CD4-positive, CD25-positive, alpha-beta regulatory T cell (primary cell): ENCODE data around the gene KPNA6. TPM values are rescaled to one million over a fixed set of nuclear protein-coding genes. Genes with fewer than 3 reads are reported as not detected.
A peak's percentile ranks its signal among the peaks of the same experiment; 100 is the strongest.

Source experiments
- ATAC-seq, 2 donors: fragments of 150-1000 bp; cut with Tn5 transposase; one replicate each; pipeline ENCODE4 v1.10.0; 2021; ENCODE audit warnings: low read depth in 2 of 2, moderate number of reproducible peaks in 2 of 2, moderate library complexity in 1 of 2
- DNase-seq, 3 donors: peaks; one replicate each; pipeline versions ENCODE4 v3.0.0 to v3.0.0-alpha.2; 2012 to 2022; ENCODE audit warnings: mixed read lengths in 1 of 3
- H3K27ac ChIP-seq: one replicate; pipeline ENCODE4 v1.7.0; 2013; ENCODE audit warnings: mild to moderate bottlenecking, low read length; ENCODE audit not compliant: insufficient read depth, poor library complexity, severe bottlenecking
- H3K27me3 ChIP-seq: one replicate; pipeline ENCODE4 v1.7.0; 2013; ENCODE audit warnings: low read length; ENCODE audit not compliant: control insufficient read depth, insufficient read depth
- H3K36me3 ChIP-seq: one replicate; pipeline ENCODE4 v1.7.0; 2013; ENCODE audit warnings: mild to moderate bottlenecking, low read length, moderate library complexity; ENCODE audit not compliant: control insufficient read depth, insufficient read depth
- H3K4me1 ChIP-seq: 2 replicates; pipeline ENCODE4 v1.7.0; 2013; ENCODE audit warnings: mild to moderate bottlenecking, low read length; ENCODE audit not compliant: insufficient read depth, control insufficient read depth, poor library complexity, severe bottlenecking
- H3K4me3 ChIP-seq: one replicate; pipeline ENCODE4 v1.7.0; 2013; ENCODE audit warnings: low read depth, mild to moderate bottlenecking, low read length, moderate library complexity
- H3K9me3 ChIP-seq, 2 experiments: 1 replicate in 1 of 2; 2 replicates in 1 of 2; pipeline ENCODE4 v1.7.0; 2013; ENCODE audit warnings: low read length in 2 of 2, mild to moderate bottlenecking in 1 of 2, moderate library complexity in 1 of 2; ENCODE audit not compliant: control insufficient read depth in 2 of 2
- H3K27ac Mint-ChIP-seq, 3 donors: one replicate each; pipeline ENCODE4 v1.8.0; 2020 to 2022; ENCODE audit warnings: mild to moderate bottlenecking in 3 of 3, mixed read lengths in 3 of 3, moderate library complexity in 2 of 3
- H3K27me3 Mint-ChIP-seq: one replicate; pipeline ENCODE4 v1.8.0; 2022; ENCODE audit warnings: mild to moderate bottlenecking, mixed read lengths
- H3K36me3 Mint-ChIP-seq: one replicate; pipeline ENCODE4 v1.8.0; 2020; ENCODE audit warnings: mixed read lengths
- H3K4me1 Mint-ChIP-seq, 4 donors: one replicate each; pipeline ENCODE4 v1.8.0; 2020 to 2022; ENCODE audit warnings: mixed read lengths in 4 of 4, mild to moderate bottlenecking in 1 of 4
- H3K4me3 Mint-ChIP-seq, 4 donors: one replicate each; pipeline ENCODE4 v1.8.0; 2020 to 2022; ENCODE audit warnings: mild to moderate bottlenecking in 4 of 4, mixed read lengths in 4 of 4, moderate library complexity in 3 of 4
- H3K9me3 Mint-ChIP-seq, 7 donors: one replicate each; pipeline ENCODE4 v1.8.0; 2020 to 2022; ENCODE audit warnings: mixed read lengths in 7 of 7, mild to moderate bottlenecking in 3 of 7, moderate library complexity in 2 of 7
- polyA plus RNA-seq, 4 donors: library from polyadenylated mRNA; unstranded; fragments of 300-500 nt; fragmentation: Illumina TruSeq; gene quantifications; one replicate each; pipeline ENCODE4 v1.2.3, GENCODE V29; 2021
- total RNA-seq: library from RNA; stranded (reverse); gene quantifications from one replicate; pipeline ENCODE4 v1.2.3, GENCODE V29; 2022

KPNA6 gene
- total and polyA plus RNA-seq, 5 donors from 2014 or later = 22.7 to 56.1 (median 28.6) TPM

DNA sequence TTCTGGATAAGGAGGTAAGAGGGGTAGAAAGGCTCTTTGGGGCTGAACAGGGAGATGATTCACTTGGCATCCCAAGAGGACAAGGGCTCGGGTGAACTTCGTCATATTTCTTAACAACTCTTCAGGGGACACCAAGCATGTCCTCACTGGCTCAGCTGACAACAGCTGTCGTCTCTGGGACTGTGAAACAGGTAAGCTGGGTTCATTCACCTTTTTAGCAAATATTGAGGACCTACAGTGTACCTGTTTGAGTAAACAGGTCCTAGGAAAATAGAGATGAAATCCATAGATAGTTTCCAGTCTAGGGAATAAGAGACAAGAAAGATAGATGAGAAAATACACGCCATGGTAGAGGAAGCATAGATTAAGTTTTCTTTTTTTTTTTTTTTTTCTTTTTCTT lies 116.4 kb downstream of the KPNA6 start:
- H3K4me1 Mint-ChIP-seq = peaks cover 10 to 59% (median 30%) of the 10 kb centered on the region in 4 donors
- H3K27me3 Mint-ChIP-seq = no peaks in the 10 kb centered on the region
- H3K36me3 Mint-ChIP-seq = peaks cover 38% of the 10 kb centered on the region
- peak overlapping the region; percentile 75 to 100 (median 88) for H3K4me3 Mint-ChIP-seq
- Histone ChIP-seq H3K27me3 (no peaks in the 10 kb centered on the region), H3K36me3 (peaks cover 45% of the 10 kb centered on the region), H3K4me3 (no peak overlapping the region), H3K4me1 (peaks cover 33% of the 10 kb centered on the region), H3K27ac (no peak overlapping the region), H3K9me3 (no peaks in the 10 kb centered on the region)
- no peak for ATAC-seq
- H3K27ac Mint-ChIP-seq = peak overlapping the region; percentile 80 to 99 (median 90)
- H3K9me3 Mint-ChIP-seq = no peaks in the 10 kb centered on the region
- DNase-seq = no peak

Other genes with a start within 250 kb of the KPNA6 start
- gene PTP4A2, start 169.7 kb upstream of the KPNA6 start, total RNA-seq = 364 TPM
- 100 to 1,000 TPM; 288 to 597 (median 387) TPM for gene PTP4A2, start 169.7 kb upstream of the KPNA6 start, polyA plus RNA-seq
- gene KHDRBS1, start 94.2 kb upstream of the KPNA6 start, total RNA-seq = 100 TPM
- gene KHDRBS1, start 94.2 kb upstream of the KPNA6 start, polyA plus RNA-seq = 100 to 1,000 TPM in 1 of 4 donors, 10 to 100 TPM in 3; 97.1 to 117 (median 99.4) TPM
- gene TMEM39B, start 35.1 kb upstream of the KPNA6 start, total RNA-seq = 13.1 TPM
- 1 to 10 TPM; 2.3 to 3.6 (median 2.6) TPM for gene TMEM39B, start 35.1 kb upstream of the KPNA6 start, polyA plus RNA-seq
- gene TXLNA, start 71.6 kb downstream of the KPNA6 start, total RNA-seq = 30.9 TPM
- gene TXLNA, start 71.6 kb downstream of the KPNA6 start, polyA plus RNA-seq = 10 to 100 TPM; 22.4 to 30.0 (median 24.0) TPM
- 10.3 TPM for gene CCDC28B, start 92.5 kb downstream of the KPNA6 start, total RNA-seq
- gene CCDC28B, start 92.5 kb downstream of the KPNA6 start, polyA plus RNA-seq = 10 to 100 TPM; 12.0 to 15.5 (median 14.1) TPM
- gene IQCC, start 97.6 kb downstream of the KPNA6 start, total RNA-seq = 2.7 TPM
- 1 to 10 TPM in 3 of 4 donors, under 1 TPM in 1; 0.68 to 1.8 (median 1.5) TPM for gene IQCC, start 97.6 kb downstream of the KPNA6 start, polyA plus RNA-seq
- not detected for gene DCDC2B, start 101.0 kb downstream of the KPNA6 start, total RNA-seq
- gene DCDC2B, start 101.0 kb downstream of the KPNA6 start, polyA plus RNA-seq = under 1 TPM in 1 of 4 donors, not detected in 3; 0.09 TPM
- gene TMEM234, start 114.3 kb downstream of the KPNA6 start, total RNA-seq = 14.2 TPM
- gene TMEM234, start 114.3 kb downstream of the KPNA6 start, polyA plus RNA-seq = 1 to 10 TPM; 4.6 to 6.2 (median 5.5) TPM
- 123 TPM for gene EIF3I, start 114.4 kb downstream of the KPNA6 start, total RNA-seq
- gene EIF3I, start 114.4 kb downstream of the KPNA6 start, polyA plus RNA-seq = 100 to 1,000 TPM; 191 to 216 (median 204) TPM
- 0.44 TPM for gene FAM167B, start 139.2 kb downstream of the KPNA6 start, total RNA-seq
- not detected for gene FAM167B, start 139.2 kb downstream of the KPNA6 start, polyA plus RNA-seq
- gene LCK, start 143.2 kb downstream of the KPNA6 start, total RNA-seq = 388 TPM
- 1,000 to 10,000 TPM in 2 of 4 donors, 100 to 1,000 TPM in 2; 968 to 1,114 (median 1,027) TPM for gene LCK, start 143.2 kb downstream of the KPNA6 start, polyA plus RNA-seq
- gene HDAC1, start 184.0 kb downstream of the KPNA6 start, total RNA-seq = 98.2 TPM
- gene HDAC1, start 184.0 kb downstream of the KPNA6 start, polyA plus RNA-seq = 100 to 1,000 TPM; 132 to 150 (median 147) TPM
- gene MARCKSL1, start 228.2 kb downstream of the KPNA6 start, total RNA-seq = 27.5 TPM
- gene MARCKSL1, start 228.2 kb downstream of the KPNA6 start, polyA plus RNA-seq = 10 to 100 TPM; 34.4 to 59.4 (median 48.7) TPM